MM.1S (cell line): Measurements from ENCODE around the gene SYT2.
"Not testable (repeated sequence)": the region's sequence is repeated elsewhere in the genome, so short reads cannot be mapped to it uniquely, and the experiment has no call there.

Source experiments
- DNase-seq: peaks from one replicate; pipeline ENCODE4 v3.0.0-alpha.2; 2015
- H2AFZ ChIP-seq: fragments of 300-600 bp; sonication (generic); 2 replicates; pipeline ENCODE4 v1.6.0; 2016; ENCODE audit warnings: antibody characterized with exemption, low read length
- H3F3A ChIP-seq: fragments of 300-600 bp; sonication (generic); 2 replicates; pipeline ENCODE4 v1.6.1; 2016; ENCODE audit warnings: mild to moderate bottlenecking, antibody characterized with exemption, low read length, moderate library complexity, mixed read lengths; ENCODE audit not compliant: insufficient read depth
- H3K27ac ChIP-seq: fragments of 300-600 bp; sonication (generic); 2 replicates; pipeline ENCODE4 v1.5.1; 2016; ENCODE audit warnings: mild to moderate bottlenecking, low read length
- H3K27me3 ChIP-seq: fragments of 300-600 bp; sonication (generic); replicated peaks from 2 replicates; pipeline ENCODE4 v1.6.0; 2016; ENCODE audit warnings: low read length; ENCODE audit not compliant: insufficient read depth
- H3K36me3 ChIP-seq: fragments of 300-600 bp; sonication (generic); replicated peaks from 2 replicates; pipeline ENCODE4 v1.6.1; 2016; ENCODE audit warnings: mild to moderate bottlenecking, low read length, mixed read lengths; ENCODE audit not compliant: insufficient read depth
- H3K4me1 ChIP-seq: fragments of 300-600 bp; sonication (generic); 2 replicates; pipeline ENCODE4 v1.6.1; 2016; ENCODE audit warnings: low read length, mixed read lengths
- H3K4me2 ChIP-seq: fragments of 300-600 bp; sonication (generic); 2 replicates; pipeline ENCODE4 v1.6.0; 2016; ENCODE audit warnings: low read depth, low read length
- H3K4me3 ChIP-seq: fragments of 300-600 bp; sonication (generic); 2 replicates; pipeline ENCODE4 v1.5.1; 2016; ENCODE audit warnings: low read length, mixed read lengths
- H3K79me2 ChIP-seq: fragments of 300-600 bp; sonication (generic); 2 replicates; pipeline ENCODE4 v1.6.1; 2016; ENCODE audit warnings: mixed run types, low read length, mixed read lengths
- H3K9ac ChIP-seq: fragments of 300-600 bp; sonication (generic); 2 replicates; pipeline ENCODE4 v1.6.1; 2016; ENCODE audit warnings: low read length, mixed read lengths
- H3K9me2 ChIP-seq: fragments of 300-600 bp; sonication (generic); replicated peaks from 2 replicates; pipeline ENCODE4 v1.6.1; 2016; ENCODE audit warnings: mild to moderate bottlenecking, low read length, mixed read lengths; ENCODE audit not compliant: insufficient read depth
- H3K9me3 ChIP-seq: fragments of 300-600 bp; sonication (generic); replicated peaks from 2 replicates; pipeline ENCODE4 v1.6.1; 2016; ENCODE audit warnings: mild to moderate bottlenecking, low read length, mixed read lengths; ENCODE audit not compliant: insufficient read depth
- H4K20me1 ChIP-seq: fragments of 300-600 bp; sonication (generic); 2 replicates; pipeline ENCODE4 v1.6.1; 2016; ENCODE audit warnings: mild to moderate bottlenecking, low read length, moderate library complexity, mixed read lengths; ENCODE audit not compliant: insufficient read depth
- CTCF ChIP-seq: fragments of 300-600 bp; sonication (generic); IDR thresholded peaks from 2 replicates; pipeline ENCODE4 v1.5.1; 2016; ENCODE audit warnings: antibody characterized with exemption, low read length, mixed read lengths
- EZH2 ChIP-seq: fragments of 300-600 bp; sonication (generic); optimal IDR thresholded peaks from 2 replicates; pipeline ENCODE3; 2017; ENCODE audit warnings: low read depth, mild to moderate bottlenecking, antibody characterized with exemption, low read length, mixed read lengths
- EZH2phosphoT487 ChIP-seq: fragments of 300-600 bp; sonication (generic); IDR thresholded peaks from 2 replicates; pipeline ENCODE4 v1.6.1; 2018; ENCODE audit warnings: antibody characterized with exemption, low read length

Gene SYT2

GRCh38 chr1:202586018-202586821 is 124.0 kb downstream of the SYT2 start:
- Histone ChIP-seq H3K4me2 (no peak overlapping the region), H3K9me3 (no peaks in the 10 kb centered on the region), H3K9me2 (no peaks in the 10 kb centered on the region), H3K36me3 (no peaks in the 10 kb centered on the region), H3F3A (no peaks in the 10 kb centered on the region), H2AFZ (no peak overlapping the region), H4K20me1 (no peaks in the 10 kb centered on the region), H3K9ac (no peak overlapping the region), H3K79me2 (no peaks in the 10 kb centered on the region), H3K4me1 (no peaks in the 10 kb centered on the region), H3K27me3 (no peaks in the 10 kb centered on the region), H3K27ac (no peak overlapping the region), H3K4me3 (no peak overlapping the region)
- TF ChIP-seq EZH2phosphoT487 (no peak), EZH2 (no peak), CTCF (no peak)
- no peak for DNase-seq

GRCh38 chr1:202585590-202585933 is 124.7 kb downstream of the SYT2 start:
- Histone ChIP-seq H3K27ac (no peak overlapping the region), H3K79me2 (no peaks in the 10 kb centered on the region), H3K4me1 (no peaks in the 10 kb centered on the region), H4K20me1 (no peaks in the 10 kb centered on the region), H3K4me3 (no peak overlapping the region), H3K4me2 (no peak overlapping the region), H3K9me3 (no peaks in the 10 kb centered on the region), H2AFZ (no peak overlapping the region), H3K36me3 (no peaks in the 10 kb centered on the region), H3K9ac (no peak overlapping the region), H3K9me2 (no peaks in the 10 kb centered on the region), H3F3A (no peaks in the 10 kb centered on the region), H3K27me3 (no peaks in the 10 kb centered on the region)
- no peak for DNase-seq
- TF ChIP-seq CTCF (no peak), EZH2phosphoT487 (no peak), EZH2 (no peak)

- no peak for DNase-seq
- TF ChIP-seq CTCF, result no peak
- TF ChIP-seq EZH2phosphoT487, result no peak
- no peak for TF ChIP-seq EZH2
Measured at GRCh38 chr1:202584707-202585589, 125.3 kb downstream of the SYT2 start.

GRCh38 chr1:202582350-202582749 is 127.9 kb downstream of the SYT2 start:
- H4K20me1 ChIP-seq, H3K9ac ChIP-seq, H3K79me2 ChIP-seq, DNase-seq, H3K27me3 ChIP-seq, H3K9me2 ChIP-seq, H3K4me3 ChIP-seq, H3K36me3 ChIP-seq, H3K9me3 ChIP-seq, H3K4me2 ChIP-seq, H3K27ac ChIP-seq, H3F3A ChIP-seq, H2AFZ ChIP-seq, H3K4me1 ChIP-seq: not testable (repeated sequence)

More at GRCh38 chr1:202584707-202585589, 125.3 kb downstream of the SYT2 start:
- no peak overlapping the region for H3K4me2 ChIP-seq
- no peaks in the 10 kb centered on the region for H4K20me1 ChIP-seq
- H3K36me3 ChIP-seq, result no peaks in the 10 kb centered on the region
- H3K9me2 ChIP-seq, result no peaks in the 10 kb centered on the region
- no peak overlapping the region for H3K27ac ChIP-seq
- H2AFZ ChIP-seq, result no peak overlapping the region
- H3K4me1 ChIP-seq, result no peaks in the 10 kb centered on the region
- no peaks in the 10 kb centered on the region for H3K9me3 ChIP-seq
- no peak overlapping the region for H3K4me3 ChIP-seq
- no peak overlapping the region for H3K9ac ChIP-seq
- H3K27me3 ChIP-seq, result no peaks in the 10 kb centered on the region
- H3F3A ChIP-seq, result no peaks in the 10 kb centered on the region
- no peaks in the 10 kb centered on the region for H3K79me2 ChIP-seq
